ENCODE measurements around the gene TSTD2.

TSTD2 gene

DNA sequence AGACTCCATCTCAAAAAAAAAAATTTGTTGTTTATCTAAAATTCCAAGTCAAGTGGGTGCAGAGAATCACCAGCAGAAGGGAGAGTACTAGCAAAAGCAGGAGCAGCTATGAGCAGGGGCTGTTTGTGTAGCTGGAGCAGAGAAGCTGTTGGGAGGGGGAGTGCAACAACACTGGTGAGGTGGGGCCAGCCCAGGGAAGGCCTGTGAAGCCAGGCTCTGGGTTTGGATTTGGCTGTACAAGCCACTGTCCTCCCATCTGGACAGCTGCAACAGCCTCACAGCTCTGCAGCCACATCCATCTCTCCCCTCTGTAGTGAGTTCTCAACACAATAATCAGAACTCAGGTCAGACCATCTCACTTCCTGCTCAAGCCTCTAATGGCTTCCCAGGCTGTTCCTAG lies 72.3 kb downstream of the TSTD2 start:
- DNase-seq: no peak

DNA sequence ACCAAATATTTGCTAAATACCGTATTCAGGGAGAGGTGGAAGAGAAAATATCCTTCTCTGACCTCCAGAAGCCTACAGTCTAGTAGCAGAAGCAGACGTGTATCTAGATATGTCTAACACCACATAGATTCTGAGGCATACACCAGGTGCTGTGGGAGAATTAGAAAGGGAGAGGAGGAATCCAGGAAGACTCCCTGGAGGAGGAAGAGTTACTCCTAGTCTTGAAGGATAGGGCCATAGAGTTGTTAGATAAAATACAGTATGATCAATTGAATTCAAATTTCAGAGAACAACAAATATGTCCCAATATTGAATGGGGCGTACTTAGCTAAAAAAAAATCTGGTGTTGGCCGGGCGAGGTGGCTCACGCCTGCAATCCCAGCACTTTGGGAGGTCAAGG lies 73.0 kb downstream of the TSTD2 start:
- DNase-seq: no peak

DNA sequence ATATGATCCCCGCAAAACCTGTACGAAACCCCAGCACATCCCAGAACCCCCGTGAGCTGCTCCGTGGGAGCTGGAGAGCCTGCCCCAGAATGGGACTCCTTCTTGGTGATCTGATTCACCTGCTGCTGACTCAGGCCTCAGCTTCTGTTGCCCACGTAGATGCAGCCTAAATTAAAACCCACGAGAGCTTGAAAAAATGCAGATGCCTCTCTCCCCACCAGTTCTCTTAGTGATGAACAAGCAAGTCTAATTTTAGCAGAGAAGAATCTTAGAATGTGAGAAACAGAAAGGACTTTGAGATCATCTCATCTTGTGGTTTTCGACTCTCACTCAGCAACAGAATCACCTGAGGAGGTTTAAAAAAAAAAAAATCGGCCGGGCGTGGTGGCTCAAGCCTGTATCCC lies 74.1 kb downstream of the TSTD2 start:
- no peak for DNase-seq

DNA sequence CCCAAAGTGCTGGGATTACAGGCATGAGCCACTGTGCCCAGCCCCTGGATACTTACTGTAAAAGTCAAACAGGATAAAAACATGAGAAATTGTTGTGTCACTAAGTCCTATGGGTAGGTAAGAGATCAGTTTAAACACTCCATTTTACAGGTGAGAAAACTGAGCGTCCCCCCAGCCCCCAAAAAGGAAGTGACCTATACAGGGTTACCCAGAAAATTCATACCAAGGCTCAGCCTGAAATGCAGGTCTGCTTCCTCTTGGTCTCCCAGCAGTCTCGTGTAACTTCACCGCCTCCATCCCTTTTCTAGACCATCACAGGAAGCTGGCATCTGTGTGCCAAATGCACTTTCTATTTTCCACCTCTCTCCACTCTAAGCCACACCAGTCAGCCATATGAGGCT lies 74.5 kb downstream of the TSTD2 start:
- DNase-seq: no peak

DNA sequence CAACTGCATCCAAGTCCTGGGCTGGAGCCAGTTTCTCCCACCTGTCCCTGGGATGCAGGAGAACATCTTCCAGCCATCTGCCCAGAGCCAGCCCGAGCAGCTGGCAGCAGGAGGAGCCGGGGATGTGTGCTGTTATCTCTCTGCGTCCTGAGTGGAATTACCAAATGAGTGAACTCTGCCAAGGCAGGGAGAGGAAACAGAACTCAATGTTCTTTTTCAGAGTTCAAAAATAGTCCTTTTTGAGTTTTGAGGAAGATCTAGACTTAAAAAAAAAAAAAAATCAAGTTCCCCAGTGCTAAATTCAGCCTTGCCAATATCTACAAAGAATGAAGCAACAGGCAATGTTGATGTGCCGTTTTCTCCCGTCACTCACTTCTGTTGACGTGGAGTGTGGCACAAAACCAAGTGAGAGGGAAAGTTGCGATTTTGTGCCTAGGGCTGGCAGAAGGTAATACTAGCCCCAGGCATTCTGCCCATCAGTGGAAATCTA lies 75.5 kb downstream of the TSTD2 start:
- no peak for DNase-seq

DNA sequence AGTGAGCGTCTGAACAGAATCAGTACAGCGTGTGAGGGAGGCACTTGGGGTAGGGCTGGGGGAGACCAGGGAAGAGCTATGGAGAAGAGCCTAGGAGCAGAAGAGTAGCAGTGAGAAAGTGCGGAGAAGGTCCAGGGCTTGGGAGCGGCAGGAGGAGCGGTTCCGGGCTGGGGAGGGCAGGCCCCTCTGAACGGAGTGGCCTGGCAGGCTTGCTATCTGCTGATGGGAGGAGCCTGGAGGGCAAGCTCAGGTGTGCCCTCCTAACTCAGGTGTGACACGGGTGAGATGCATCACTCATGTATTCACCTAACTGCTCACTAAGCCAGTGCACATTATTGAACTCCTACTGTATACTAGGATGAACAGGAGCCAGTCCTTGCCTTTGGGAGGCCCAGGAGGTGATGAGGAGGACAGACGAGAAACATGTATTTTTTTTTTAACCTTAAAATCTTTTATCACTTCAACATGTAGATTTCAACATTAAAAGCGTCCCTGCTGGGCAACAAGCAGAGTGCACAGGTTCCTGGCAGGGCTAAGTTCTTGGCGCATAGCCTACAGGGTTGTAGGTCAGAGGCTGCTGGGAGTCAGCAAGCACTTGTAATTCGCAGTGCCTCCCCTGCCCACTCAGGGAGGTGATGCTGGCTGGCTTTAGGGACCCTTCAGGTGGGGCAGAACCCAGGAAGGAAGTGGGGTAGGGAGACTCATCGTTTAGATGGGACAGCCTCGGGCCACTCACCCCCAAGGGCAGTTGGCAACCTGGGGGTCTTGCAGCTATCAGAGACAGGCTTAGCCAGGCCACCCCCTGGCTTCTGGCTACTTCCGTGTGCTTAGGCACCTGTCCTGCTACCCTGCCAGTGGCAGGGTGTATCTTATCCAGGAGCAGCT lies 76.2 kb downstream of the TSTD2 start:
- DNase-seq: no peak

DNA sequence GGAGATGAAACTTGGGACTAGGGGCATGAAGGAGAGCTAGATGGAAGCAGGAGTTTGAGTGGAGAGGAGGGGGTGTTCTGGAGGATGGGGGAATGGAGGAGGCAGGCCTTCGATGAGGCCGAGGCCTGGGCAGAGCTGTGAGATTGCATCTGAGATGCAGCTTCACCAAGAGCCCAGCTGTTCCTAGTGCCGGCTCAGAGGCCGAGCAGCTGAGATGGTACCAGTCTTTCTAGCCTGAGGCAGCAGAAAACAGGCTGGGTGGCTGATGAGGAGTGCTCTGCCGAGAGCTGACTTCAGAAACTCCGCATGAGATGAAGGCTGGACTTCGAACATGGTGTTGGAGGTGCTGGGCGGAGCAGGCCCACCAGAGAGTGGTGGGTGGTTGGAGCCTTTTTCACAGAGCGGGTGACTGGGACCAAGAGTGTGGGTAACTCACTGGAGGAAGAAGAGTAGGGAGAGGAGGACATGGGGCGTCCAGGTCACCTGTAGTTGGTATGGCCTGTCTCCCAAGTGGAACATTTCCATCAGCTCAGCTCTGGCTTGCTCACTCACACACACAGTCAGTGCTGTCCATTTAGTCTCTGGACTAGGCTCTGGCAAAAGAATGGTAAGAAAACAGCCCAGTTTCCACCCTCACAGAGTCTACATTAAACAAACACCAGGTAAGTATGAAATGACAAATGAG lies 77.0 kb downstream of the TSTD2 start:
- no peak for DNase-seq

DNA sequence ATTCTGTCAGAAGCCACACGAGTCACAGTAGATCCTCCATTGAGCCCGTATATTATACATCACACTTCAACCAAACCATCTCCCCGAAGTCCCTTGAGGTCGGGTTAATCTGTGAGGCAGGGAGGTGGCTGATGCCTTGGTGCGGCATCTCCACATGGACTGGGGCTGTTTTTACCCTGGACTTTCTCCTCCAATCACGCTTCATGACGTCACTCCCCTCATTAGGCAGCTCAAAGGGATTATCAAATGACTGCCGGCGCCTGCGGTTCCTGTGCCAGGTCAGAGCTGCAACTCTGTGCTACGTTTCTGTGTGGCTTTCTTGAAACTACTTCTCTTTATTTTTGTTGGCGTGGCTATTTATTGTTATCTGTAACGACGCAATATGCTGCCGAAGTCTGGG lies 78.0 kb downstream of the TSTD2 start:
- peak; percentile 2 for DNase-seq

DNA sequence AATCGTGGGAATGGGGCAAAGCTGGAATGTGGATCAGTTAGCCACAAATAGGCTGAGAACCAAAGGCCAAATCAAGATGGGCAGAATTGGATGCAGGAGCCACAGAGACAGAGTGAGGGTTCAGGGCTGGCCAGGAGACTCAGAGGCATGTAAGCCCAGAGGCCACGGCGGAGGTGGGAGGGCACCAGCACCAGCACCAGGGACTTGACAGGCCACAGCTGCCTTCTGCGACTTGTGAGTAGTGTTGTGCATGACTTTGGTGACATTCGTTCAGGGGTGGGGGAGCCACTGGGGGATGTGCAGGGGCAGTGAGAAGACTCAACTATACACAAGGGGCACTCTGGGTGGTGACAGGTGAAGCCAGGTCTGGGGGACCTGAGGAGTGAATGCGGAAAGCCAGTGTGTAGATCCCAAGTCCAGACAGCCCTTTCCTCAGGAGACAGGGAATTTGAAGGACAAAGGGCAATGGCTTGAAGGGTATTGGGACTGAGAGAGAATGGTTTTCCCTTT lies 78.5 kb downstream of the TSTD2 start:
- no peak for DNase-seq

DNA sequence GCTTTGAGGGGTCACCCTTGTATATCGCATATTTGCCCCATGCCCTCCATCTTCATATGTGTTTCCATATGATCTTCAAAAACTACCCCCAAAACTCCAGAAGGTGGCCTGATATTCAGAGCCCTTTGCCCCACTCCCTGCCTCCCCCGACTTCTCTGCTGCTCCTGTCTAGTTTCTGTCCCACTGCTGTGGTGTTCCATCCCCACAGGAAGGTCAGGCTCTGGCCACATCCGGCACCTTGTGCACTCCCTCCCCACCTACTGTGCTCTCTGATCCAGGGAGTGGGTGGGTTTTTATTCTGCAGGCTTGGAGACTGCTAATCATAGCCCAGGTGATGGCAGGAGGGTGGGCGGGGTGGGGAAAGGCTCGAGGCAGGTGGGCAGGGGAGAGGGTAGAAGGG lies 79.3 kb downstream of the TSTD2 start:
- DNase-seq: no peak

DNA sequence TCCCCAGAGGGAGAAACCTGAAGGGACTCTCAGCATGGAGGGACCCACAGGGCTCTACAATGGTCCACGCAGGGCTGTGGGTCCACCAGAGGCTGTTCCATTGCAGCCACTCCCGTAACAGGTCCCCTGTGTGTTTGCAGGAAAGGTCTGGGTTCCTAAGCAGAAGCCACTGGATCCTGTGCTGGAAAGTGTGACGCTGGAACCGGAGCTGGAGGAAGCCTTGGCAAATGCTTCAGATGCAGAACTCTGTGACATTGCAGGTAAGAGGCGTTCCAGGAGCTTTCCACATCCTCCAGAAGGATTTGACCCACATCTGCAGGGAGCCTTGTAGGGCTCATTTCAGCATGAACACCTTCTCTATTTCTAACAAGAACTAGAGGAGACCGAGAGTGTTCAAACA lies 80.0 kb downstream of the TSTD2 start:
- no peak for DNase-seq

DNA sequence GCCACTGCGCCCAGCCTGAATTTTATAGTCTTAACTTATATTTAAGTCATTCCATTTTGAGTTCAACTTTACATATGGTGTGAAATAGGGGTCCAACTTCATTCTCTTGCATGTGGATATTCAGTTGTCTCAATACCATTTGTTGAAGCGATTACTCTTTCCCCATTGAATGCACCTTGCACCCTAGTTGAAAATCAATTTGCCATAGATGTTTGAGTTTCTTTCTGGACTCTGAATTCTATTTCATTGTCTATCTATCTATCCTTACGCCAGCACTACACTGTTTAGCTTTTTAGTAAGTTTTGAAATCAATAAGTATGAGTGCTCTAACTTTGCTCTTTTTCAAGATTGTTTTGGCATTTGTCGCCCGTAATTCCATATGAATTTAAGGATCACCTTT lies 81.9 kb downstream of the TSTD2 start:
- DNase-seq: no peak

DNA sequence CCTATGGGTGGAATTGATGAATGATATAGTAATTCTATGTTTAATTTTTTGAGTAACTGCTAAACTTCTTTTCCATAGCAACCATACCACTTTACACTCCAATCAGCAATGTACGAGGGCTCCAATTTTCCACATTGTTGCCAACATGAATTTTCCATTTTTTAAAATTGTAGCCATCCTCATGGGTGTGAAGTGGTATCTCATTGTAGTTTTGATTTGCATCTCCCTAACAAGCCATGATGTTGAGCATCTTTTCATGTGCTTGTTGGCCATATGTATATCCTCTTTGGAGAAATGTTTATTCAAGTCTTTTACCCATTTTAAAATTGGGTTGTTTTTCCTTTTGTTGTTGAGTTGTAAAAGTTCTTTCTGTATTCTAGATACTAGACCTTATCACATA lies 82.8 kb downstream of the TSTD2 start:
- no peak for DNase-seq

Measured in fibroblast of upper back skin (primary cell).